ENCODE results near the gene ASCC3.

ASCC3 gene

GRCh38 chr6:100704961-100705360 is 176.2 kb downstream of the ASCC3 start:
- TF ChIP-seq, protein P1, sequence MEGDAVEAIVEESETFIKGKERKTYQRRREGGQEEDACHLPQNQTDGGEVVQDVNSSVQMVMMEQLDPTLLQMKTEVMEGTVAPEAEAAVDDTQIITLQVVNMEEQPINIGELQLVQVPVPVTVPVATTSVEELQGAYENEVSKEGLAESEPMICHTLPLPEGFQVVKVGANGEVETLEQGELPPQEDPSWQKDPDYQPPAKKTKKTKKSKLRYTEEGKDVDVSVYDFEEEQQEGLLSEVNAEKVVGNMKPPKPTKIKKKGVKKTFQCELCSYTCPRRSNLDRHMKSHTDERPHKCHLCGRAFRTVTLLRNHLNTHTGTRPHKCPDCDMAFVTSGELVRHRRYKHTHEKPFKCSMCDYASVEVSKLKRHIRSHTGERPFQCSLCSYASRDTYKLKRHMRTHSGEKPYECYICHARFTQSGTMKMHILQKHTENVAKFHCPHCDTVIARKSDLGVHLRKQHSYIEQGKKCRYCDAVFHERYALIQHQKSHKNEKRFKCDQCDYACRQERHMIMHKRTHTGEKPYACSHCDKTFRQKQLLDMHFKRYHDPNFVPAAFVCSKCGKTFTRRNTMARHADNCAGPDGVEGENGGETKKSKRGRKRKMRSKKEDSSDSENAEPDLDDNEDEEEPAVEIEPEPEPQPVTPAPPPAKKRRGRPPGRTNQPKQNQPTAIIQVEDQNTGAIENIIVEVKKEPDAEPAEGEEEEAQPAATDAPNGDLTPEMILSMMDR (IDR thresholded peaks at IDR 0.05; ENCODE audit: borderline replicate concordance, insufficient read depth, low read depth, low read length): no peak
- no peak overlapping the region for H3K4me3 ChIP-seq (ENCODE audit: low read depth, low read length)

DNA sequence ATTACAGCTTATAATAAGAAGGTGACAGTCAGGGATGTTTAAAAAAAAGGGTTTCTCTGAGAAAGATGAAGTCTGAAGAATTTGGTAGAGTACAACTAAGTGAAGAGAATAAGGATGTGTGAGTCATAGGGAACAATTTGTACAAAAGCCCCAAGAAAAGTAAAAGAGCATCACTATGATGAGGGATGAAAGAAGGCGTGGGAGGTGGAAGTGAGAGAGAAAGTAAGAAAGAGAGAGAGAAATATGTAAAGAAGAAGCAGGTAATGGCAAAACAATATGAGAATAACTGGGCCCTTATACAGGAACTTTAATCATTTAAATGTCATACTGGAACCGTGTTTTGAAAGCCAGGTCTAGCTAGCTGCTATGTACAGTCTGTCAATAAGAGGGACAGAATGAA is 179.4 kb downstream of the ASCC3 start:
- TF ChIP-seq, protein P1 (IDR thresholded peaks at IDR 0.05; ENCODE audit: borderline replicate concordance, insufficient read depth, low read depth, low read length): no peak
- no peak overlapping the region for H3K4me3 ChIP-seq (ENCODE audit: low read depth, low read length)

DNA sequence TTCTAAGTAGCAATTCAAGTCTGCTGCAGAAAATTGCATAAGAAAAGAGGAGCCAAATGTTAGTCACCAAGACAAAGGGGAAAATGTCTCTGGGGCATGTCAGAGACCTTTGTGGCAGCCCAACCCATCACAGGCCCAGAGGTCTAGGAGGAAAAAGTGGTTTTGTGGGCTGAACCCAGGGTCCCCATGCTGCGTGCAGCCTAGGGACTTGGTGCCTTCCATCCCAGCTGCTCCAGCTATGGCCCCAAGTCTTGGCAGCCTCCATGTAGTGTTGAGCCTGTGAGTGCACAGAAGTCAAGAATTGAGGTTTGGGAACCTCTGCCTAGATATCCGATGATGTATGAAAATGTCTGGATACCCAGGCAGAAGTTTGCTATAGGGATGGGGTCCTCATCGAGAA is 181.1 kb downstream of the ASCC3 start:
- TF ChIP-seq, protein P1 (IDR thresholded peaks at IDR 0.05; ENCODE audit: borderline replicate concordance, insufficient read depth, low read depth, low read length): no peak
- no peak overlapping the region for H3K4me3 ChIP-seq (ENCODE audit: low read depth, low read length)

GRCh38 chr6:100695445-100695844 is 185.7 kb downstream of the ASCC3 start:
- TF ChIP-seq, protein P1 (IDR thresholded peaks at IDR 0.05; ENCODE audit: borderline replicate concordance, insufficient read depth, low read depth, low read length): no peak

GRCh38 chr6:100693249-100693927 is 187.7 kb downstream of the ASCC3 start:
- H3K4me3 ChIP-seq (ENCODE audit: low read depth, low read length): no peak overlapping the region
- TF ChIP-seq, protein P1 (IDR thresholded peaks at IDR 0.05; ENCODE audit: borderline replicate concordance, insufficient read depth, low read depth, low read length): no peak

More at GRCh38 chr6:100695445-100695844, 185.7 kb downstream of the ASCC3 start:
- H3K4me3 ChIP-seq (ENCODE audit: low read depth, low read length): no peak overlapping the region

DNA sequence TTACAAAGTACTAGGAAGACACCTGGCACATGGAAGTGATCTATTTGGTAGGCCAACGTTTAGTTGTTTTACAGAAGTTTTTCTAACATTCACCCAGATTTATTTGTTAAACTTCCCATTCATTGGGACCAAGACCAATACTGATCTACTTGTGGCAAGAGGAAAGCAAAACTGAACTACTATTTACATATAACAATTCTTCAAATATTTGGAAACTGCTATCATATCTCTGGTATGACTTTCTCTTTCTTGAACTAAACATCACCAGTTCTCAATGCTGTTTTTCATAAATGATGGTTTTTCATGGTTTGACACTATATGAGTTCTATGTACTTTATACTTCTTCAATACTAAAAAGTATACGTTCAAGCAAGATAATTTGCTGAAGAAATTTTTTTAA is 189.2 kb downstream of the ASCC3 start:
- TF ChIP-seq, protein P1 (IDR thresholded peaks at IDR 0.05; ENCODE audit: borderline replicate concordance, insufficient read depth, low read depth, low read length): no peak
- H3K4me3 ChIP-seq (ENCODE audit: low read depth, low read length): no peak overlapping the region

DNA sequence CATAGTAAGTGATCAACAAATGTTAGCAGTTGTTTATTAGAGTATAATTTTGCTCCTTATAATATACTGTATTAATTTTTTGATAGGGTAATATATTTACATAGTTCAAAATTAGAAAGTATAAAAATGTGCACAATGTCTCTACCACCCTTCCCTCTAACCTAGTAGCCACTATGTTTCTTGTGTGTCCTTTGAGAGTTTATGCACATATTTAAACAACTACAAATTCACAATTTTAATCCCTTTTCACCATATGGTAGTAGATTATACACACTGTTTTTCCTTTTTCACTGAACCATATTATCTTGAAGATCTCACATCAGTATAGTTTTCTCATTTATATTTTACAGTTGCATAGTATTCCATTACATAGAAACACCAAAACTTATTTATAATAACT is 194.9 kb downstream of the ASCC3 start:
- H3K4me3 ChIP-seq (ENCODE audit: low read depth, low read length): no peak overlapping the region
- TF ChIP-seq, protein P1 (IDR thresholded peaks at IDR 0.05; ENCODE audit: borderline replicate concordance, insufficient read depth, low read depth, low read length): no peak

Measured in GM12875 (cell line).